ENCODE data around the gene MARCHF3. TPM values are rescaled to one million over a fixed set of nuclear protein-coding genes. Genes with fewer than 3 reads are reported as not detected.
A peak's percentile ranks its signal among the peaks of the same experiment; 100 is the strongest.

The MARCHF3 gene
- total and polyA plus RNA-seq, 5 donors, result 11.0 to 27.0 (median 16.3) TPM

DNA sequence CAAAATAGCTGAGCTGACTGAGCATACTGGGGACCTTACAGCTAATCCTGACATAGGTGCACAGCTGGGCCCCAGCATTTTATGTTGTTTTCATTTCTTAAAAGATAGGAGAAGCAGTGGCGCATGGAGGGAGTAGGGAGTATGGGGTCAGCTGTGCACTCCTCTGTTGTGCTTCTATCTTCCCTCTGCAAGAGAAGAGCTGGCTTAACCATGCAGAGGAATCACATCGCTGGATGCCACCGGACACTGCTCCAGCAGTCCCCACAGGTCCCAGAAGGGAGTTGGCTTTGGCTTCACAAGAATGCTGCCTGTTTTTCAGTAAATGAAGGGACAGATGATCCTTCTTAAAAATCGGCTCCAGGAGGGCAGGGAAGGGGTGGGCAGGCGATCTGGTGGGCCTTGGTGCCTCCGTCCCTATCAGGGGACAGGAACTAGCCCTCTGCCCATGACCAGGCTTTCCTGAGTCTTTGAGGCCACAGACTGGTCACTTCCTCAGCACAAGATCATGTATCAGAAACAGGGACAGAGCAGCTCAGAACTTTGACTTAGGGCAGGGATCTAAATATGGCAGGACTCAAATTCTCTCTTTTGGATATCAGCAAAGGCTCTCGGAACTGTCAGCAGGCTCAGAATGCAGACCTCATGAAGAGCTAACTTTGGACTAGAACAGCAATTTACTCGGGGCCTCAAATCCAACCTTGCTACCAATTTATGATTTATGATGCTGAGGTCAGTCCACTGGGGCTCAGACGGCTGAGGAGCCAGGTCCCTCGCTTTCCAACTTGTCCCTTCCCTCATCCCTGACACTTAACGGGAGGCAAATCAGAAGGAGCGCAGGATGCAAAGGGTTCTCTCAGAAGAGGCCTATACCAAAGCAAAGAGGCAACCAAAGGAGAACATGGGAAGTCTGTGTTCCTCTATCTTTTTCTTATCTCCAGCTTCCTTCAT is 47.2 kb downstream of the MARCHF3 start:
- DNase-seq, result no peak
- 69% methylated on average over 12 of the region's 12 CpGs for WGBS
- intact Hi-C loops (cut with DNase I), result no loop called here
- ATAC-seq, result peak; percentile 42 to 44
- H3K27me3 ChIP-seq (ENCODE audit: control insufficient read depth, insufficient read depth), result no peaks in the 10 kb centered on the region
- H3K9me3 ChIP-seq (ENCODE audit: control insufficient read depth, low read length), result no peaks in the 10 kb centered on the region
- H3K4me3 ChIP-seq (ENCODE audit: low read length), result no peak overlapping the region
- peak overlapping the region; percentile 34 for H3K27ac ChIP-seq (ENCODE audit: low read length)
- H3K4me1 ChIP-seq (ENCODE audit: control insufficient read depth, insufficient read depth, low read length), result peaks cover 9% of the 10 kb centered on the region

DNA sequence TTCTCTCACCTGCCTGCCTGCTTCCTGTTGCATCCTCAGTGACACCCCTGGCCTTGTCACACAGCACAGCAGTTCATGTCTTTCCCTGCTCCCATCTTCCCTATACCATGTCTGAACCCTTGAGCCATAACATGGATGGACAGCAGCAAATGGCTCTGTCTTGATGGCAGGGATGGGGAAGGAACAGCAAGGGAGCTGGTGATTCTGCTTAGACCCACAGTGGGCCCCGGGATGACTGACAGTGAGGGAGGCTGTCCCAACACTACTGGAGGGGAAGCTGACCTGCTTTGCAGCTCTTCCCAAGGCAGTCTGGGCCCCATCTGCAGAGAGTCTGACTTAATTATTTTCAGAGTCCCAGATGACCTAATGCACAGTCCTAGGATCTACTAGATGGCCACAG is 48.2 kb downstream of the MARCHF3 start:
- DNase-seq (no peak), ATAC-seq (peak in 1 of 2 donors; percentile 19)
- intact Hi-C loops (cut with DNase I), result no loop called here

DNA sequence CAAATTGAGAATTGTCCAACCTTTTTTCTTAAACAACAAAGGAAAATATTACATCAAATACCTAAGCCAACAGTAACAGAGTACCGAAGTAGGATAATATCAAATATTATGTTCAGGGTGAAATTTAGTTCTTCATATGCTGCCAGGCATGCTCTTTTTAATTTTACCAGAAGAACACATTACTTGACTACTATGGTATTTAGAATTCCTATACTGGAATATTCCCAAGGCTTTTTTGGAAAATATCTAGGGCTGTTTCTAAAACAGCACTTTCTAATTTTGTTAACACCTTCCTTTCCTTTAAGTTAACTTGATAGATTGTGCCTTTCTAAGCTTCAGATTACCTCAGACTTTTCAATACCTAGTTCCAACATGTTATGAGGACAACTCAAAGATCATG is 48.7 kb downstream of the MARCHF3 start:
- WGBS, result 74% methylated on average over 1 of the region's 1 CpG
- Histone ChIP-seq H3K27ac (ENCODE audit: low read length) (no peak overlapping the region), H3K4me1 (ENCODE audit: control insufficient read depth, insufficient read depth, low read length) (peaks cover 9% of the 10 kb centered on the region), H3K4me3 (ENCODE audit: low read length) (no peak overlapping the region), H3K27me3 (ENCODE audit: control insufficient read depth, insufficient read depth) (no peaks in the 10 kb centered on the region), H3K9me3 (ENCODE audit: control insufficient read depth, low read length) (no peaks in the 10 kb centered on the region)
- DNase-seq (no peak), ATAC-seq (no peak)
- intact Hi-C loops (cut with DNase I), result no loop called here

More for the DNA sequence above, 48.2 kb downstream of the MARCHF3 start:
- whole genome bisulfite sequencing, result 83% methylated on average over 1 of the region's 1 CpG
- Histone ChIP-seq H3K9me3 (ENCODE audit: control insufficient read depth, low read length) (no peaks in the 10 kb centered on the region), H3K4me3 (ENCODE audit: low read length) (no peak overlapping the region), H3K4me1 (ENCODE audit: control insufficient read depth, insufficient read depth, low read length) (peaks cover 9% of the 10 kb centered on the region), H3K27me3 (ENCODE audit: control insufficient read depth, insufficient read depth) (no peaks in the 10 kb centered on the region), H3K27ac (ENCODE audit: low read length) (no peak overlapping the region)

DNA sequence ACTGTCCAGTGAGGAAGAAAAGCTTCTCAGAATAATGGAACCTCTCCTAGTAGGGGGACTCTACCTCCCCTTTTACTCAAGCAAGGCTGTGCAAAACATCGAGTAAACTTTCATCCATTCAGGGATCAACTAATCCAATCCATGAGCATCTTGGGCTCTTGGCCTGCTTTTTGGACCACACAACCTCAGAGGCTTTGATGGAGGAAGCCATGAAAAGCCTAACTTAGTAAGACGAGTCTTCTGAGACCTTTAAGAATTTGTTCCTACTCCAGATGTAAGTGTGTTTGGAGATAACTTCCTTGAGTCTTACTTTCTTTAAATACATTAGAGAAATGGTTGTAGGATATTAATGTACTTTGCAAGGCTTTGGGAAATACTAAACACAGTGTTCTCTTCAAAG is 49.1 kb downstream of the MARCHF3 start:
- DNase-seq (no peak), ATAC-seq (no peak)
- Histone ChIP-seq H3K27ac (ENCODE audit: low read length) (no peak overlapping the region), H3K27me3 (ENCODE audit: control insufficient read depth, insufficient read depth) (no peaks in the 10 kb centered on the region), H3K4me3 (ENCODE audit: low read length) (no peak overlapping the region), H3K9me3 (ENCODE audit: control insufficient read depth, low read length) (no peaks in the 10 kb centered on the region), H3K4me1 (ENCODE audit: control insufficient read depth, insufficient read depth, low read length) (peaks cover 9% of the 10 kb centered on the region)
- 90% methylated on average over 2 of the region's 2 CpGs for WGBS
- intact Hi-C loops (cut with DNase I), result no loop called here

DNA sequence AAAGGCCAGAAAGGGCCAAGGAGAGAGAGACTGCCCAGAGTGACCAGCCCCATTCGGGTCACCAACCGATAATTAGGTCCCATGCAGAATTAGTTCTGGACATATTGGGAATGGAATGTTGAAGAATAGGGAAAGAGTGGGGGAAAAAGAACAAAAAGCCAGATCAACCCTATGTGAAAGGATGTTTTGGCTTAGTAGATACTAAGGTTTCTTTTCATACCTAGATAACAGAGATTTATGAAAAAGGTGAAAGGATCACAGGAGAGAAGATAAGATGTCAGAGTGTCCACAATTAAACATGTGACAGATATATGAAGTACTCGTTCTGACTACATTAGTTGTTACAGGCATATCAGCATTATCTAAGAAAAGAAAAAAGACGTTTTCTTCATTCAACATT is 52.1 kb downstream of the MARCHF3 start:
- WGBS, result 76% methylated on average over 4 of the region's 4 CpGs
- intact Hi-C loops (cut with DNase I), result no loop called here
- H3K27ac ChIP-seq (ENCODE audit: low read length), result no peak overlapping the region

DNA sequence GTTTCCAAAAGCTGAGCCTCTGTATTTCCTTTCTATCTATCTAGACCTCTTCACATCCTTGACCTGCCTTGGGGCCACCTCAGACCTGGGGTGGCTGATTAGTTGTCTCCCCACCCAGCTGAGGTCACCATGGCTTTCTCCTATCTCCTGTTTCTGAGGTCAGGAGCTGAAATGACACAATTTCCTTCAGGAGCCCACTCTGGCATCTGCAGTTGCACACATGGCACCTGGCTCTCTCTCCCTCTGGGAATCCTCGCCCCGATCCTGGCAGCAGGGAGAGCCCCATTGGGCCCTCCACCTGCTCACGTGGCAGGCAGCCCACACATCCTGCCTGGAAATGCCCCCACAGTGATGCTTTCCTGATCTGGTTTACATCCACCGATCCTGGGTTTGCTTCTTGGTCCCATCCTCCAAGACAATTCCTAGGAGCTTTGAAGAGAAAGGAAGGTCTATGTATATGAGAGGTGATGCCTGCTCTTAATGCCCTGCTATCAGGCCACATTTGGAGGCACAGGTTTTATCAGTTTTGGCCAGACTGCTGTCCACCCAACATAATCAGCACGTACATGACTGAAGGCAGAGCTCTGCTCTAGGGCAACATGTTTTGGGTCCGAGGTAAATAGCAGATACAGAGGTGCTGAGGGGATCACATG is 53.7 kb downstream of the MARCHF3 start:
- H3K4me3 ChIP-seq (ENCODE audit: low read length), result no peak overlapping the region
- DNase-seq (no peak), ATAC-seq (no peak)
- intact Hi-C loops (cut with DNase I), result no loop called here
- WGBS, result 68% methylated on average over 6 of the region's 6 CpGs
- H3K9me3 ChIP-seq (ENCODE audit: control insufficient read depth, low read length), result no peaks in the 10 kb centered on the region
- no peaks in the 10 kb centered on the region for H3K27me3 ChIP-seq (ENCODE audit: control insufficient read depth, insufficient read depth)
- peaks cover 6% of the 10 kb centered on the region for H3K4me1 ChIP-seq (ENCODE audit: control insufficient read depth, insufficient read depth, low read length)
- no peak overlapping the region for H3K27ac ChIP-seq (ENCODE audit: low read length)

More for the DNA sequence above, 52.1 kb downstream of the MARCHF3 start:
- ATAC-seq (no peak), DNase-seq (no peak)
- Histone ChIP-seq H3K4me1 (ENCODE audit: control insufficient read depth, insufficient read depth, low read length) (peaks cover 2% of the 10 kb centered on the region), H3K4me3 (ENCODE audit: low read length) (no peak overlapping the region), H3K9me3 (ENCODE audit: control insufficient read depth, low read length) (no peaks in the 10 kb centered on the region), H3K27me3 (ENCODE audit: control insufficient read depth, insufficient read depth) (no peaks in the 10 kb centered on the region)

DNA sequence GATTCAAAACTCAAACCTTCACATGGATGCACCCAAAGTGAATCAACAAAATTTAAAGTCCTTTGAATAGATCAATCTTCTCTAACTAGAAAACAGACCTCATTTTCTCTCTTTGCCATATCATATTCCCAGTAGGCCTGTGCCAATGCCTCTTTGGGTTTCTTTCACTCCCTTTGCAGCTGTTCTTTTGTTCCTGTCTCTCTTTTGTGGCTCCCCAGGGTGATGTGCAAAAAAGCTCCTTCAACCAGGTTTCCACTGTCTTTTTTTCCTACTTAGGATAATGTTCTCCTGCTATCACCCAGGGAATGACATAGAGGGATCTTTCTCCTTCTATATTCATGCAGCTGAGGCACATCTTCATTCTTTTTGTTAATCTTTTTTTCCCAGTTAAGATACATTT is 54.6 kb downstream of the MARCHF3 start:
- H3K27ac ChIP-seq (ENCODE audit: low read length), result no peak overlapping the region
- intact Hi-C loops (cut with DNase I), result no loop called here

DNA sequence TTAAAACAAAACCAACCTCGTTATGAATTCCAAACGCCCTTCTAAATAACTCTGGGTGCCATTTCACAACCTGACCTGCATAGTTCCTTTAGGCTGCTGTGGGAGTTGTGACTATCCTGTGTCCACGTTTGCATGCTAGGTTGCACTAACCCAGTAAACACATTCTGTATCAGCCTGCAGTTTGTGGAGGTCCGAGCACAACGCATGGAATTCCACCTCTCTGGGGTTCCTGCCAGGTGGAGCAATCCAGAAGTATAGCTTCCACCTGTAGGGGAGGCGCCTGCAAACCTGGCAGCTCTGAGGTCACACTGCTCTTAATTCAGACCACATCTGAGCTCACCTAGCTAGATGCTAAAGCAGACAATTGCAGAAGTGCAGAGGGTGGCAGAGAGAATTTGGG is 57.2 kb downstream of the MARCHF3 start:
- whole genome bisulfite sequencing, result 79% methylated on average over 6 of the region's 6 CpGs
- H3K9me3 ChIP-seq (ENCODE audit: control insufficient read depth, low read length), result no peaks in the 10 kb centered on the region
- H3K27me3 ChIP-seq (ENCODE audit: control insufficient read depth, insufficient read depth), result no peaks in the 10 kb centered on the region
- H3K4me1 ChIP-seq (ENCODE audit: control insufficient read depth, insufficient read depth, low read length), result peaks cover 7% of the 10 kb centered on the region
- DNase-seq (no peak), ATAC-seq (no peak)
- no peak overlapping the region for H3K4me3 ChIP-seq (ENCODE audit: low read length)
- no peak overlapping the region for H3K27ac ChIP-seq (ENCODE audit: low read length)
- intact Hi-C loops (cut with DNase I), result no loop called here

More for the DNA sequence above, 54.6 kb downstream of the MARCHF3 start:
- peaks cover 7% of the 10 kb centered on the region for H3K4me1 ChIP-seq (ENCODE audit: control insufficient read depth, insufficient read depth, low read length)
- DNase-seq, result no peak
- ATAC-seq, result no peak
- no peaks in the 10 kb centered on the region for H3K9me3 ChIP-seq (ENCODE audit: control insufficient read depth, low read length)
- H3K27me3 ChIP-seq (ENCODE audit: control insufficient read depth, insufficient read depth), result no peaks in the 10 kb centered on the region
- no peak overlapping the region for H3K4me3 ChIP-seq (ENCODE audit: low read length)

DNA sequence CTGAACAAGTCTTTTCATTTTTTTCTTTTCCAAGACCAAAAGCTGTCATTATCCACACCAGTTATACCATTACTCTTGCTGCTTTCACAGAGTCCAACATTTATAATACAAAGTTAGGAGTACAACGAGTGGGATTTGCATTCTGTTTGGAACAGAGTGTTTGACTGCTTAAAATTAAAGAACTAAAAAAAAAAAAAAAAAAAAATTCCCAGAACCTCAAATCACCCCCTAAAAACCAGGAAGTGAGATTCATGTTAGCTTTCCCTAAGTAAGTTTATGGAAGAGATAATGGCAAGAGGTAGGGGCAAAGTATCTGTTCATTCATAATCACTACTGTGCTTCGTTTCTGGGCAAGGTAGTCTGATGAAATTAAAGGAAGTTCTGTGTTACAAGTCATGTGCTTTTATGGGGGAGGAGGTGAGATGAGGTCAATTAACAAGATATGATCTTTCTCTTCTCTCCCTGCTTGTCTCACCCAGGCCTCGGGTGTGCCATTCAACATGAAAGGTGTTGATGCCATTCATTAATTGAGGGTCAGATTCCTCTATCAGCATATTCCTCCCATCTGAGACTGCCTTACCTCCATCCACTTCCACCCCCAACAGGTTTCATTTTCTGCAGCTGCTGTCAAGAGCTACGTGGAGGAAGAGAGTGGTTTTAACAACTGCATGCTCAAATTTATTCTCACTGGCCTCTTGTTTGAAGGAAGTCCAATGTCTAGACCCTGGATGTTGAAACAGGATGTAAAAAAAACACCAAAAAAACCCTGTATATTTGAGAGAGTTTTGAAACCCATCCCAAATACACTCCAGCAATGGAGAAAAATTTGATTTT is 58.1 kb downstream of the MARCHF3 start:
- intact Hi-C loops (cut with DNase I), result no loop called here
- WGBS, result 29% methylated on average over 4 of the region's 4 CpGs
- Histone ChIP-seq H3K4me3 (ENCODE audit: low read length) (no peak overlapping the region), H3K27ac (ENCODE audit: low read length) (no peak overlapping the region), H3K9me3 (ENCODE audit: control insufficient read depth, low read length) (no peaks in the 10 kb centered on the region), H3K27me3 (ENCODE audit: control insufficient read depth, insufficient read depth) (no peaks in the 10 kb centered on the region), H3K4me1 (ENCODE audit: control insufficient read depth, insufficient read depth, low read length) (peaks cover 7% of the 10 kb centered on the region)
- no peak for ATAC-seq
- no peak for DNase-seq

DNA sequence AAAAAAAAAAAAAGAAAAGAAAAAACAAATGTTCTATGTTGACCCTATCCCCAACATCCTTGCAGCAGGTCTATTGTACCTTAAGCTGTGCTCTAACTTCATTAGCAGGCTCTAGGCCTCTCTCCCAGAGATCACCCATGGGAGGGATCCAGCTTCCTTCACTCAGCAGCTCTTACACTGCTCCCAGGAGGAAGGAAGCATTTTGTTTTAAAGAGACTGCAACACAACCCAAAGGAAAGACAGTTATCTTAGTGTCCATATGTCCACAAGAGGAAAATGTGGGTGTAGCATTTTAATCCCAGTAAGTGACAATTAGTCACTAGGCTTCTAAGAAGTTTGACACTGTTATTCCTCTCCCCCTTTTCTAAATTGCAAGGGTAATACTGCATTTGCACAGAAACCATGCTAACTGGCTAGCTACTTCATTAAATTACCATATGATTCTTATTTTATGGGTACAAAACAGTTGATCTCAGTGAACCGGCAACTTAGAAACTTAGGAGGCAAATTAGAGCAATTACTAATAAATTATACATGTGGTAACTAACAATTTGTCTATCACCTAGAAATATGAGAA is 58.8 kb downstream of the MARCHF3 start:
- peaks cover 7% of the 10 kb centered on the region for H3K4me1 ChIP-seq (ENCODE audit: control insufficient read depth, insufficient read depth, low read length)
- ATAC-seq (peak; percentile 67 to 81), DNase-seq (no peak)
- peak overlapping the region; percentile 67 for H3K27ac ChIP-seq (ENCODE audit: low read length)
- no peaks in the 10 kb centered on the region for H3K27me3 ChIP-seq (ENCODE audit: control insufficient read depth, insufficient read depth)
- intact Hi-C loops (cut with DNase I), result no loop called here
- H3K9me3 ChIP-seq (ENCODE audit: control insufficient read depth, low read length), result no peaks in the 10 kb centered on the region
- 73% methylated on average over 1 of the region's 1 CpG for WGBS
- no peak overlapping the region for H3K4me3 ChIP-seq (ENCODE audit: low read length)
